SK-N-SH (cell line): ENCODE measurements around the gene SON. TPM values are rescaled to one million over a fixed set of nuclear protein-coding genes. Genes with fewer than 3 reads are reported as not detected.

ENCODE experiments used
- CTCF ChIA-PET: fragments of 300-600, 350-600 bp; formaldehyde crosslinking; extraction: SDS; loops from one replicate; lab custom pipeline; 2021; lab: Yijun Ruan, JAX
- POLR2A ChIA-PET: fragments of 350-600 bp; sonication (Branson Sonifier 250); formaldehyde crosslinking; extraction: SDS; loops from one replicate; lab custom pipeline; 2020; ENCODE audit warnings: antibody characterized with exemption, inconsistent platforms; lab: Yijun Ruan, JAX
- DNase-seq: peaks from one replicate; pipeline ENCODE4 v3.0.0; 2012
- H2AFZ ChIP-seq: fragments of 200-600 bp; sonication (generic); 2 replicates; pipeline ENCODE4 v1.8.1; 2016; ENCODE audit warnings: antibody characterized with exemption, mild to moderate bottlenecking, low read depth
- H3F3A ChIP-seq: fragments of 200-600 bp; sonication (generic); replicated peaks from 2 replicates; pipeline ENCODE3; 2016; ENCODE audit warnings: antibody characterized with exemption, mild to moderate bottlenecking; ENCODE audit not compliant: insufficient read depth
- H3K27ac ChIP-seq, 2 experiments: fragments of 200-500 bp in 1 of 2; fragments of 200-600 bp in 1 of 2; sonication (Bioruptor generic) in 1 of 2; sonication (generic), shearing (Covaris generic) in 1 of 2; 2 replicates each; pipeline versions ENCODE4 v1.5.1 to v1.6.1; 2014 to 2016; ENCODE audit warnings: low read depth in 2 of 2, inconsistent platforms in 1 of 2, low read length in 1 of 2, mild to moderate bottlenecking in 1 of 2, mixed read lengths in 1 of 2
- H3K27me3 ChIP-seq: fragments of 200-600 bp; sonication (generic), shearing (Covaris generic); 2 replicates; pipeline ENCODE4 v1.6.1; 2016; ENCODE audit warnings: mixed run types; ENCODE audit not compliant: insufficient read depth
- H3K36me3 ChIP-seq, 2 experiments: fragments of 200-500 bp in 1 of 2; fragments of 200-600 bp in 1 of 2; sonication (Bioruptor generic) in 1 of 2; sonication (generic) in 1 of 2; replicated peaks in 1 of 2; 2 replicates each; pipeline versions ENCODE3 to v1.5.1; 2014 to 2016; ENCODE audit warnings: low read length in 1 of 2, mild to moderate bottlenecking in 1 of 2; ENCODE audit not compliant: insufficient read depth in 2 of 2, control insufficient read depth in 1 of 2
- H3K4me1 ChIP-seq, 2 experiments: fragments of 200-500 bp in 1 of 2; fragments of 200-600 bp in 1 of 2; sonication (Bioruptor generic) in 1 of 2; sonication (generic), shearing (Covaris generic) in 1 of 2; 2 replicates each; pipeline versions ENCODE4 v1.5.1 to v1.6.1; 2014 to 2016; ENCODE audit warnings: low read depth in 1 of 2, low read length in 1 of 2, mixed run types in 1 of 2; ENCODE audit not compliant: insufficient read depth in 2 of 2, control insufficient read depth in 1 of 2
- H3K4me2 ChIP-seq: fragments of 200-600 bp; sonication (generic), shearing (Covaris generic); 2 replicates; pipeline ENCODE4 v1.6.1; 2017; ENCODE audit warnings: mixed run types
- H3K4me3 ChIP-seq, 2 experiments: fragments of 200-500 bp in 1 of 2; fragments of 200-600 bp in 1 of 2; sonication (Bioruptor generic) in 1 of 2; sonication (generic), shearing (Covaris generic) in 1 of 2; 2 replicates each; pipeline versions ENCODE4 v1.5.1 to v1.8.1; 2014 to 2016; ENCODE audit warnings: low read depth in 2 of 2, inconsistent platforms in 1 of 2, low read length in 1 of 2, mild to moderate bottlenecking in 1 of 2, mixed read lengths in 1 of 2, moderate library complexity in 1 of 2
- H3K79me2 ChIP-seq: fragments of 200-600 bp; sonication (generic); 2 replicates; pipeline ENCODE4 v1.8.1; 2017; ENCODE audit warnings: mild to moderate bottlenecking; ENCODE audit not compliant: insufficient read depth
- H3K9ac ChIP-seq: fragments of 200-600 bp; sonication (generic); 2 replicates; pipeline ENCODE4 v1.6.1; 2017; ENCODE audit warnings: mixed run types
- H3K9me2 ChIP-seq: fragments of 200-600 bp; sonication (generic); 2 replicates; pipeline ENCODE4 v1.6.1; 2017; ENCODE audit warnings: mixed run types
- H3K9me3 ChIP-seq: fragments of 200-600 bp; sonication (generic); 2 replicates; pipeline ENCODE4 v1.6.1; 2017; ENCODE audit warnings: mixed run types, mild to moderate bottlenecking, moderate library complexity
- H4K20me1 ChIP-seq: fragments of 200-600 bp; sonication (generic); 2 replicates; pipeline ENCODE4 v1.6.1; 2017; ENCODE audit warnings: mild to moderate bottlenecking, mixed run types; ENCODE audit not compliant: insufficient read depth
- CTCF ChIP-seq: fragments of 200-600 bp; sonication (generic); IDR thresholded peaks from 2 replicates; pipeline ENCODE4 v1.6.1; 2017; ENCODE audit warnings: antibody characterized with exemption, mild to moderate bottlenecking, moderate library complexity
- EP300 ChIP-seq, 2 experiments: IDR thresholded peaks; 2 replicates each; pipeline versions ENCODE4 v1.4.0 to v1.6.1; 2012; ENCODE audit warnings: borderline replicate concordance in 1 of 2, low read depth in 1 of 2, low read length in 1 of 2
- GABPA ChIP-seq: IDR thresholded peaks from 2 replicates; pipeline ENCODE4 v1.4.0; 2012; ENCODE audit warnings: low read depth, mild to moderate bottlenecking
- POLR2AphosphoS5 ChIP-seq: IDR thresholded peaks from 2 replicates; pipeline ENCODE4 v1.6.1; 2012; ENCODE audit warnings: low read depth, low read length
- REST ChIP-seq: IDR thresholded peaks from 2 replicates; pipeline ENCODE4 v1.6.1; 2012; ENCODE audit warnings: mild to moderate bottlenecking, low read depth, low read length, moderate library complexity
- TCF12 ChIP-seq: IDR thresholded peaks from 2 replicates; pipeline ENCODE4 v1.4.0; 2012
- WGBS: methylation state at CpG from one replicate; pipeline ENCODE4 v1.1.6; 2017; ENCODE audit warnings: low lambda C conversion rate; 5-methylcytosine and 5-hydroxymethylcytosine counted together
- polyA plus RNA-seq, 3 experiments: library from polyadenylated mRNA; depleted of rRNA; stranded (reverse); fragments of >200 nt; gene quantifications; 2 replicates each; pipeline ENCODE4 v1.2.3, GENCODE V29; 2012

Gene SON
- polyA plus RNA-seq, 1 of the 3 experiments (the other 2 are of a cell fraction) = 45.9 TPM

- TF ChIP-seq EP300 (IDR thresholded peaks at IDR 0.05; ENCODE audit: borderline replicate concordance in 1 of 2, low read depth in 1 of 2, low read length in 1 of 2) = no peak
- no peak for TF ChIP-seq TCF12
Measured at GRCh38 chr21:33539616-33540015, 3.2 kb upstream of the SON start (continued).

- no peaks in the 10 kb centered on the region for H3K9me2 ChIP-seq
- peaks cover 84% of the 10 kb centered on the region for H3K79me2 ChIP-seq
- peaks cover 24% of the 10 kb centered on the region for H4K20me1 ChIP-seq
- peaks cover 30% of the 10 kb centered on the region for H3F3A ChIP-seq
- H3K27me3 ChIP-seq = no peaks in the 10 kb centered on the region
- DNase-seq = no peak
- ChIA-PET CTCF (no interaction called here), POLR2A (no interaction called here)
- H3K9me3 ChIP-seq = no peaks in the 10 kb centered on the region
- H2AFZ ChIP-seq = peak overlapping the region; percentile 67; the same call in 1 of the 2 replicates
- H3K4me2 ChIP-seq = peak overlapping the region; percentile 98
- peak overlapping the region; percentile 78; a peak in 3 of 4 replicates for H3K4me3 ChIP-seq
- peak overlapping the region; percentile 97; the same call in 1 of the 2 replicates for H3K9ac ChIP-seq
- peak overlapping the region in 1 of 2 experiments; percentile 99; a peak in 2 of 4 replicates for H3K27ac ChIP-seq
- peaks cover 31 to 32% of the 10 kb centered on the region in 2 experiments for H3K36me3 ChIP-seq
- no peak for TF ChIP-seq CTCF
- TF ChIP-seq REST = no peak
- TF ChIP-seq, all 33 proteins: peak for 0
- H3K4me1 ChIP-seq = peaks cover 6% of the 10 kb centered on the region in 2 experiments; a peak in 2 of 4 replicates
- 23% methylated on average over 3 of the region's 3 CpGs for WGBS
Measured at GRCh38 chr21:33540711-33541104, 2.1 kb upstream of the SON start.

GRCh38 chr21:33541105-33541711 lies 1.6 kb upstream of the SON start:
- Histone ChIP-seq H3K4me2 (peak overlapping the region; percentile 98), H3K4me1 (peaks cover 8 to 10% of the 10 kb centered on the region in 2 experiments; a peak in 3 of 4 replicates), H3K27me3 (no peaks in the 10 kb centered on the region), H4K20me1 (peaks cover 29% of the 10 kb centered on the region), H2AFZ (peak overlapping the region; percentile 67), H3K9ac (peak overlapping the region; percentile 97), H3F3A (peaks cover 31% of the 10 kb centered on the region), H3K36me3 (peaks cover 29 to 31% of the 10 kb centered on the region in 2 experiments), H3K9me2 (no peaks in the 10 kb centered on the region), H3K27ac (peak overlapping the region; percentile 99), H3K4me3 (peak overlapping the region; percentile 78)
- ChIA-PET CTCF (no interaction called here), POLR2A (interaction anchor here (2.0 kb wide), 1 partner anchor 10 kb away, joined by 5 read pairs; no protein-coding TSS in a partner anchor)
- 5% methylated on average over 19 of the region's 19 CpGs for WGBS
- no peak for DNase-seq
- TF ChIP-seq POLR2AphosphoS5 (no peak), GABPA (0 out of 2 replicates have a peak, but pooled peaks have one; percentile 35)
- TF ChIP-seq, all 33 proteins: peak for 1
- Histone ChIP-seq H3K79me2 (peaks cover 84% of the 10 kb centered on the region), H3K9me3 (no peaks in the 10 kb centered on the region)
